LNCaP clone FGC (cell line): ENCODE results near the gene SVBP.
"Not testable (repeated sequence)": the region's sequence is repeated elsewhere in the genome, so short reads cannot be mapped to it uniquely, and the experiment has no call there.

ENCODE experiments used
- DNase-seq: peaks from one replicate; pipeline ENCODE4 v3.0.0-alpha.2; 2011; ENCODE audit warnings: low read depth
- H3K4me3 ChIP-seq: 2 replicates; pipeline ENCODE4 v1.5.1; 2011; ENCODE audit warnings: mild to moderate bottlenecking, low read depth, low read length, control low read depth
- CTCF ChIP-seq: IDR thresholded peaks from 2 replicates; pipeline ENCODE4 v1.5.1; 2012; ENCODE audit warnings: mild to moderate bottlenecking; ENCODE audit not compliant: control insufficient read depth, insufficient read depth; ENCODE audit errors: extremely low read depth

The SVBP gene

DNA sequence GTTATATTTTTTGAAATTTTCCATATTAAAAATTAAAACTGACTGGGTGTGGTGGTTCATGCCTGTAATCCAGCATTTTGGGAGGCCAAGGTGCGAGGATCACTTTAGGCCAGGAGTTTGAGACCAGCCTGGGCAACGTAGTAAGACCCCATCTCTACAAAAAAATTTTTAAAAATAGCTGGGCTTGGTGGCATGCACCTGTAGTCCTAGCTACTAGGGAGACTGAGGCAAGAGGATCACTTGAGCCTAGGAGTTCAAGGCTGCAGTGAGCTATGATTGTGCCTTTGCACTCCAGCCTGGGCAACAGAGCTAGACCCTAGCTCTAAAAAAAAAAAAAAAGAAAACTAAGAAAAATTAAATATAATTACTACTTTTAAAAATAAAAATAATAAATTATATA, 4.5 kb upstream of the SVBP start:
- no peak overlapping the region for H3K4me3 ChIP-seq
- no peak for TF ChIP-seq CTCF
- no peak for DNase-seq

DNA sequence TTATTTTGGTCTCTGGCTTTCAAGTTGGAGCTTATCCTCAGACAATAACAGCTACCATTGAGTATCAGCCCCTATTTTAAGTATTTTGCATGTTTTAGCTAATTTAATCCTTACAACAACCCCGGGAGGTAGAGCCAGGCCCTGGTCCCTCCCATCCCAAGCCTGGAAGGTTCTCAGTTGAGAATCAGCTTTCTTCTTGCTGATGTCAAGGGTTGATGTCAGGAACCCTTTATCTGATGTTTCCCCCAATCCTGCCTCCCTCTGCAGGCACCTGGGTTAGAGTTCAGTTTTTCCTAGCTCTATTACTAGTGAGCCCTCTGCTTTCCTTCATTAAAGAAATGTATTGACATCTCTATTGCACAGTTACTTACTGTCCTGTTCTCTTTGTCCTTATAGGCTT, 3.6 kb upstream of the SVBP start:
- no peak for DNase-seq
- H3K4me3 ChIP-seq, result no peak overlapping the region
- no peak for TF ChIP-seq CTCF

DNA sequence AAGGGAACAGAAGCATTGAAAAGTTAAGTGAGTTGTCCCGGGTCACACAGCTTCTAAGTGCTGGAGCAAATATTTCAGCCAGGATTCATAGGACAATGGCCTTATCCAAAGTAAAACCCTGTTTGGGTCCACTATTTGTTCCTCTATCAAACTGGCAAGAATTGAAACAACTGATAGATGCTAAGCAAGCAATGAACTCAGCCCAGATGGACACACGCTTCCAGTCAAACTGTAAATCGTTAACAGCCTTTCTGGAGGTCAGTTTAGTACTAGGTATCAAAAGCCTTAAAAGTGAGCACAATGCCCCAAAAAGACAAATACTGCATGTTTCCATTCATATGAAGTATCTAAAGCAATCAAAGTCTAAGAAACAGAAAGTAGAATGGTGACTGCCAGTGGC, 779 bp upstream of the SVBP start:
- TF ChIP-seq CTCF, result no peak
- H3K4me3 ChIP-seq, result no peak overlapping the region
- DNase-seq, result no peak

DNA sequence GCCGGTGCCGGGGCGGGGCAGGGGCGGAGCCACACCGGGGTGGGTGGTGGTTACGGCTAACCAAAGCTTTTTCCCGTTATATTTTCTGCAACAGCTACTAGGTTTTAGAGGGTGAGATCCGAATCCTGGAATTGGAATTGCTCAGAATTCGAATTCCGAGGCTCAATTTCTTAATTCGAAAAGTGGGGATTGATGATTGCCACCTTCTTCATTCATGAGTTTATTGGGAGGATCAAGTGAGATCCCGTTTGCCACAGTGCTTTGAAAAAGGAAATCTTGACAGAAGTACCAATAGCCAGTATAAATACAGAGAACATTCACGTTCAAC, 207 bp upstream of the SVBP start:
- H3K4me3 ChIP-seq, result peak overlapping the region; percentile 76
- TF ChIP-seq CTCF, result no peak
- no peak for DNase-seq

- DNase-seq, result no peak
- no peak for TF ChIP-seq CTCF
- peak overlapping the region; percentile 76 for H3K4me3 ChIP-seq
Observed at GRCh38 chr1:42815941-42816584, 1.1 kb downstream of the SVBP start.

GRCh38 chr1:42814815-42815214, 2.4 kb downstream of the SVBP start:
- DNase-seq, H3K4me3 ChIP-seq: not testable (repeated sequence)

DNA sequence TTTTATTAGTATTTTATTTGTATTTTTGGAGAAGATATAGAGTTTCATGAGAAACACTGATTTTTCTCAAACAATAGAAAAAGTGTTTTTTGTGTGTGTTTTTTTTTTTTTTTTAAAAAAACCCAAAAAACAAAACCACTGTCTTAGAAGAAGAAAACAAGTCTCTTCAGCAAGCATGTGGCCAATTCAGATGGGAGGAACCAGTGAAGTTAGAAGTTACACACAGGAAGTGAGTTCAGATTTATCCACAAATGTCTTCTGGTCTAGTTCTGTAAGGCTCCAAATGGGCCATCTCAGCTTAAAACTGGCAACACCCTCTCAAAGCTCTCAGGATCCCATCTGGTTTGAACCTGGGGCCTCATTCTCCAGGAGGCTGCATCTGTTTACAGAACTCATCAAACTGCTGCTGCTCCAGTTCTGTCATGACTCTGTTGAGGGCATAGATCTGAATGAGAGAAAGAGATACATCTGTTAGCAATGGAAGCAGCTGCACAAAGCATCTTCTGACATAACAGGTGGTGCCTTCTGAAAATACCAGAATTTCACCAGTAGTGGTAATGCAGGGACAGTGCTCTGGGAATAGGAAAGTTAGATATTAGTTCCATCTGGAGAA, 10.0 kb downstream of the SVBP start:
- no peak overlapping the region for H3K4me3 ChIP-seq
- TF ChIP-seq CTCF, result no peak
- DNase-seq, result no peak
